ENCODE results near the gene RIPOR2.

DNA sequence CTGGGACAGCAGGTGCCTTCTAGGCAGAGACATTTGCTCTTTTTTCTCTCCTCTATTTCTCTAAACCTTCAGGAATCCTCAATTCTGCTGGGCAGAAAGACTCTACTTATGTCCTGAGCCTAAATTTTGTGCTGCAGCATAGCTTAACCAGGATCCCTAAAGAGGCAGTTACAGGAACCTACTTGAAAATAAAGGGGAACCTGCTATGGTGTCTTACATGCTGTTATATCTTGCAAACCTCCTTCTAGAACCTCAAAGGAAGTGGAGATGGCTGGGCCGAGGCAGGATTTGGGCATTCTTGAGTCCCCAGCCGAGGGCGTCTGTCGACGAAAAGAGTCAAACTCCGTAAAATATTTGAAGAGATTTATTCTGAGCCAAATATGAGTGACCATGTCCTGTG is 178.1 kb downstream of the RIPOR2 start:
- TF ChIP-seq BHLHE40 (IDR thresholded peaks at IDR 0.05; ENCODE audit: borderline replicate concordance in 1 of 2, low read depth in 2 of 2, low read length in 1 of 2) (no peak), NFYB (IDR thresholded peaks at IDR 0.05; ENCODE audit: insufficient read depth, low read depth, low read length) (no peak)
- TF ChIP-seq, protein P1, sequence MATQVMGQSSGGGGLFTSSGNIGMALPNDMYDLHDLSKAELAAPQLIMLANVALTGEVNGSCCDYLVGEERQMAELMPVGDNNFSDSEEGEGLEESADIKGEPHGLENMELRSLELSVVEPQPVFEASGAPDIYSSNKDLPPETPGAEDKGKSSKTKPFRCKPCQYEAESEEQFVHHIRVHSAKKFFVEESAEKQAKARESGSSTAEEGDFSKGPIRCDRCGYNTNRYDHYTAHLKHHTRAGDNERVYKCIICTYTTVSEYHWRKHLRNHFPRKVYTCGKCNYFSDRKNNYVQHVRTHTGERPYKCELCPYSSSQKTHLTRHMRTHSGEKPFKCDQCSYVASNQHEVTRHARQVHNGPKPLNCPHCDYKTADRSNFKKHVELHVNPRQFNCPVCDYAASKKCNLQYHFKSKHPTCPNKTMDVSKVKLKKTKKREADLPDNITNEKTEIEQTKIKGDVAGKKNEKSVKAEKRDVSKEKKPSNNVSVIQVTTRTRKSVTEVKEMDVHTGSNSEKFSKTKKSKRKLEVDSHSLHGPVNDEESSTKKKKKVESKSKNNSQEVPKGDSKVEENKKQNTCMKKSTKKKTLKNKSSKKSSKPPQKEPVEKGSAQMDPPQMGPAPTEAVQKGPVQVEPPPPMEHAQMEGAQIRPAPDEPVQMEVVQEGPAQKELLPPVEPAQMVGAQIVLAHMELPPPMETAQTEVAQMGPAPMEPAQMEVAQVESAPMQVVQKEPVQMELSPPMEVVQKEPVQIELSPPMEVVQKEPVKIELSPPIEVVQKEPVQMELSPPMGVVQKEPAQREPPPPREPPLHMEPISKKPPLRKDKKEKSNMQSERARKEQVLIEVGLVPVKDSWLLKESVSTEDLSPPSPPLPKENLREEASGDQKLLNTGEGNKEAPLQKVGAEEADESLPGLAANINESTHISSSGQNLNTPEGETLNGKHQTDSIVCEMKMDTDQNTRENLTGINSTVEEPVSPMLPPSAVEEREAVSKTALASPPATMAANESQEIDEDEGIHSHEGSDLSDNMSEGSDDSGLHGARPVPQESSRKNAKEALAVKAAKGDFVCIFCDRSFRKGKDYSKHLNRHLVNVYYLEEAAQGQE (IDR thresholded peaks at IDR 0.05; ENCODE audit: low read depth, low read length): no peak
